ENCODE data around the gene WRAP73. TPM values are rescaled to one million over a fixed set of nuclear protein-coding genes. Genes with fewer than 3 reads are reported as not detected.

WRAP73 gene
- total RNA-seq, 1 donor from 2014 or later: 15.5 TPM

GRCh38 chr1:3618531-3618880 is 31.4 kb downstream of the WRAP73 start:
- no peak for DNase-seq (ENCODE audit: low spot score)
- Mint-ChIP-seq H3K27ac (ENCODE audit: unreplicated experiment) (no peak overlapping the region), H3K4me1 (ENCODE audit: low read depth) (peaks cover 34% of the 10 kb centered on the region)

GRCh38 chr1:3617806-3618345 is 32.0 kb downstream of the WRAP73 start:
- H3K4me1 Mint-ChIP-seq (ENCODE audit: low read depth): peaks cover 34% of the 10 kb centered on the region
- TF ChIP-seq CTCF (IDR thresholded peaks at IDR 0.05): no peak
- H3K27me3 Mint-ChIP-seq (ENCODE audit: low read depth): peaks cover 3% of the 10 kb centered on the region
- no peaks in the 10 kb centered on the region for H3K36me3 Mint-ChIP-seq (ENCODE audit: low read depth)
- no peak for DNase-seq (ENCODE audit: low spot score)
- H3K27ac Mint-ChIP-seq (ENCODE audit: unreplicated experiment): no peak overlapping the region
- no peak overlapping the region for H3K4me3 Mint-ChIP-seq (ENCODE audit: unreplicated experiment)
- no peaks in the 10 kb centered on the region for H3K9me3 Mint-ChIP-seq (ENCODE audit: low read depth)

More at GRCh38 chr1:3618531-3618880, 31.4 kb downstream of the WRAP73 start:
- H3K9me3 Mint-ChIP-seq (ENCODE audit: low read depth): no peaks in the 10 kb centered on the region
- no peaks in the 10 kb centered on the region for H3K36me3 Mint-ChIP-seq (ENCODE audit: low read depth)
- peaks cover 2% of the 10 kb centered on the region for H3K27me3 Mint-ChIP-seq (ENCODE audit: low read depth)
- H3K4me3 Mint-ChIP-seq (ENCODE audit: unreplicated experiment): no peak overlapping the region
- no peak for TF ChIP-seq CTCF (IDR thresholded peaks at IDR 0.05)

GRCh38 chr1:3616861-3617260 is 33.0 kb downstream of the WRAP73 start:
- DNase-seq (ENCODE audit: low spot score): no peak
- Mint-ChIP-seq H3K27me3 (ENCODE audit: low read depth) (peaks cover 3% of the 10 kb centered on the region), H3K4me1 (ENCODE audit: low read depth) (peaks cover 32% of the 10 kb centered on the region), H3K4me3 (ENCODE audit: unreplicated experiment) (no peak overlapping the region), H3K36me3 (ENCODE audit: low read depth) (no peaks in the 10 kb centered on the region), H3K9me3 (ENCODE audit: low read depth) (no peaks in the 10 kb centered on the region), H3K27ac (ENCODE audit: unreplicated experiment) (no peak overlapping the region)
- no peak for TF ChIP-seq CTCF (IDR thresholded peaks at IDR 0.05)

GRCh38 chr1:3614755-3615742 is 34.9 kb downstream of the WRAP73 start:
- Mint-ChIP-seq H3K27ac (ENCODE audit: unreplicated experiment) (no peak overlapping the region), H3K4me3 (ENCODE audit: unreplicated experiment) (no peak overlapping the region), H3K9me3 (ENCODE audit: low read depth) (no peaks in the 10 kb centered on the region), H3K27me3 (ENCODE audit: low read depth) (peaks cover 3% of the 10 kb centered on the region), H3K4me1 (ENCODE audit: low read depth) (peaks cover 36% of the 10 kb centered on the region), H3K36me3 (ENCODE audit: low read depth) (no peaks in the 10 kb centered on the region)
- peak; percentile 83 for TF ChIP-seq CTCF (IDR thresholded peaks at IDR 0.05)
- DNase-seq (ENCODE audit: low spot score): no peak

- Mint-ChIP-seq H3K27ac (ENCODE audit: unreplicated experiment) (no peak overlapping the region), H3K4me1 (ENCODE audit: low read depth) (peaks cover 28% of the 10 kb centered on the region), H3K27me3 (ENCODE audit: low read depth) (peaks cover 2% of the 10 kb centered on the region), H3K9me3 (ENCODE audit: low read depth) (no peaks in the 10 kb centered on the region), H3K4me3 (ENCODE audit: unreplicated experiment) (peak overlapping the region; percentile 65), H3K36me3 (ENCODE audit: low read depth) (no peaks in the 10 kb centered on the region)
- no peak for DNase-seq (ENCODE audit: low spot score)
- no peak for TF ChIP-seq CTCF (IDR thresholded peaks at IDR 0.05)
These were observed 37.8 kb downstream of the WRAP73 start for GRCh38 chr1:3612123-3612522.
